T-helper 1 cell (primary cell): Measurements from ENCODE around the gene ASIC2.

ENCODE experiments used
- DNase-seq, 5 donors: peaks; one replicate each; pipeline ENCODE4 v3.0.0-alpha.2; 2012 to 2020

ASIC2 gene

DNA sequence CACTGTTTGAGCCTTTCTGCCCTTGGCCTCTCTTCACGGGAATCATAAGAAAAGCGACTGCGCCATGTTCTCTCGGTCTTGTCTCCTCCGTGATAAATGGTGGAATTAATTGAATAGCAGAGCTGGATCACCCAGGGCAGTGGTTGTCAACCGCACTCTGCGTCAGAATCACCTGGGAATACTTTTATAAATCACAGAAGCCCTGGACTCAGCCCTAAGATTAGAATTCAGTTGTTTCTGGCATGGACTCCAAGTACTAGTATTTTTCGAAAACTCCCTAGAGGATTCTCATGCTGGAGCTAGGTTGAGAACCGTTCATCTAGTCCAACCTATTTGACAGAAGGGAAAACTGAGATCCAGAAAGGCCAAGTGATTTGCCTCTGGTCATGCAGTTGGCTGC, 237.3 kb downstream of the ASIC2 start:
- DNase-seq, result no peak

DNA sequence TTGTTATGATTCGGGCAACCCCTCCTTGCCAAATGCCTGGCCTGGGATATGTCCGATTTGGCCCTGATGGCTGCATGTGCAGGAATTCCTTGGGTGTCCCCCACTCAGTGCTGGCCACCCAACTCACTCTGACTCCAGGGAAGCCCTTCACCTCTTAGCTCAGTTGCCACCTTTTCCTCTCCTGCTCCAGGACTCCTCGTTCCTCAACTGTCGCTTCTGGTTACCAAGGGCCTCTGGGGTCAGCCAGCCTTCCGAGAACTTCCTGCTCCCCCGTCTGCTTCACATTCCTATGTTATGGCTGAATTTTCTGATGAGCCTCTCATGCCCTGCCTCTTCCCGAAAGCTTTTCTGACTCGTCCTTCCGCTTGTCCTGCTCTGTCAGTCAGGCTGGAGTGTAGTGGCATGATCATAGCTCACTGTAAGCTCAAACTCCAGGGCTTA, 237.9 kb downstream of the ASIC2 start:
- no peak for DNase-seq

- no peak for DNase-seq
Measured at GRCh38 chr17:33054412-33054811, 238.7 kb downstream of the ASIC2 start.

GRCh38 chr17:33053676-33054075, 239.4 kb downstream of the ASIC2 start:
- no peak for DNase-seq

- DNase-seq, result no peak
Measured at GRCh38 chr17:33052856-33053255, 240.2 kb downstream of the ASIC2 start.

DNA sequence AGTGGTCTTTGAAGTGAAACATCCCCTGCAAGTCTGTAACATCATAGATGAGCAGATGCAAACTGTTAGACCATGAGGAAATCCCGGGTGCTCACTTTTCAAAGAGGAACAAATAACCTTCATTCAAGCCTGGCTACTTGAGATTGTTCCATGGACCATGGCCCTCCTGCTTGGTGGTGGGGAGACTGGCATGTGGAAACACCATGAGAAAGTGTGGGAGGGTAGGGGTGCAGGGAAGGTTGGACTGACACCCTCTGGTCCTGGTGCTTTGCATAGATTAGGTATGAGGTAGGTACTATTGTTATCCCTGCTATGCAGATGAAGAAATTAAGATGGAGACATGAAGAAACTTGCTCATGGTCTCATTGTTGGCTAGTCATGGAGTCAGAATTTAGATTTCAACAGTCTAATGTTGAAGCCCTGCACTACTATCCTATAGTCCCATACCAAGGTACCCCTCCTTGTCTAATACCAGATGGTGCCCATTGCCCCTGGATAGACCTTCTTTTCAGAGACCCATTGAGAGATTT, 242.4 kb downstream of the ASIC2 start:
- no peak for DNase-seq

DNA sequence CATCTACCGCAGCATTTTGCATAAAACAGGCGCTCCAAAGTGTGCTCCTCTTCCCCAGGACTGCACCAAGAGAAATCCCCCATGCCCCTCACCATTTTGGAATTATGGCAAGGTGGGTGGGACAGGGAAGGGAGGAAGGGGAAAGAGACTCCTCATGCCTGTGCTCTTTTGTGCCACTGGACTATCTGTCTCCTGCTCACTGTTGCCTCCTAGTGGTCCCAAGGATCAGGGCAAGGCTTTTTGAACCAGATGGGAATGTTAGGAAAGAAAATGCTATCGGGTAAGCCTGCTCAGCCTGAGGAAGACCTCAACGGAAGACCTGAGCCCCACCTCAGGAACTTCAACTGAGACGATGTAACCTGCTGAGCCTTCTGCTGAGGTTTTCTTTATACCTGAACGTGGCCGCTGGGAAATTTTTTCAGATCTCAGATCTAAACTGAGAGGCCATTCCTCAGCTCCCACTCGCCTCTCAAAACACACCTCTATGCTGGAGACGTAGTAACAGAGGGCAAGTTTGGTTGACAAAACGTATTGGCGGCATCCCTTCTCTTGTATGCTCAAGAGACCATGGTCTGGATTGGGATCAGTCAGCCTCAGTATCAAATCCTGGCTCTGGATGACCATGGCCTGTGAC, 243.2 kb downstream of the ASIC2 start:
- DNase-seq, result peak in 3 of 5 donors; percentile 5 to 26 (median 25)

DNA sequence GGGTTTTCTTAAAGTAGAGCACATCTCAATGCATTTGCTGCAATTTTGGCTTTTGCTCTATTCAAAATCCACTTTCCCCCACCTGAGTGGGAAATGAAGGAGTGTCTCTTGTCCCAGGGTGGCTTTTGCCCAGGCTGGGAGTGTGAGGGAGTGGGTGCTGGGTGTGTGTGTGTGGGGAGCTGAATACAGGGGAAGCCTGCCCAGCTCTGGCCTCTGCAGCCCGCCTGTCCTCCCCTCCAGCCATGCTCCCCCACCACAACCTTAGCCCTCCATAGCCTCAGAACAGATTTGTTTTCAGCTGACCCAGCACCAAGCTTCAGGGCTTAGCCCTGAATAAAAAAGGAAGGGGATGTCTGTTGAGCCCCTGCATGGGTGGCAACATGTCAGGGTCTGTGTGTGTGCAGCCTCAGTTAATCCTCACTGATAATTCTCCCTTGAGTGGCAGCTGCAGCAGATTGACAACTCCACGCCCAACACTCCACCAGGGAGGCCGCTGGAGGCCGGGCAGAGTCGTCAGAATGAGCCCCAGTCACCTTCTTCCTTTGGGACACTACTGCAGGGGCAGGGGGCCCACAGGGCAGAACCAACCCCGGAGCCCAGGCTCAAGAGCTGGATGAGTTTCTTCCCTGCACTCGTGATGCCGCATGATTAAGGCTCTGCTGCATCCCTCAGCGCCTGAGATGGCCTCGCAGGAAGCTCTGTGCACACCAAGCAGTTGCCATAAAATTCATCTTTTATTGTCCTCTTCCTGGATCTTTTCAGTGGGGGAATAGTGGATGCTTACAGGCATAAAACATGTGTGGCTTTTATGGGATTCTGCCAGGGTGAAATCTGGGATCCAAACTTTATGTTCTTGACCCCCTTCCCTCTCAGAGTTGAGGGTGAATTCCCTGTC, 246.5 kb downstream of the ASIC2 start:
- DNase-seq, result no peak

DNA sequence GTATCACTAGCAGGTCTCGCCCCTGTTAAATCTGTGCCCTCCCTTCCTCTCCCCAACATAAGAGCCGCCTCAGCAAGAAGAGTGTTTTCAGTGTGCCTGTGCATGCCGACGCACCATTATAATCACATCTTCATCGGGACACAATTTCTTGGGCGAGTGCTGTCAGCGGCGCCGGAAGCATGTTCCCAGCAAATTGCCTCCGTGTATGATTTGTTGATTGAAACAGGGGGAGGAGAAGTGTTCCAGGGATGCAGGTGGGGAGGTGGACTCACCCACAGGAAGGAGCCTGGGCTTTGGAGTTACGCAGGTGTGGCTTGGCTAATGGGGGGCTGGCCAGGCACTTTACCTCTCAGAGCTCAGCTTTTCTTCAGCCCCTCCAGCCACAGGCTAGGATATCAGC, 247.9 kb downstream of the ASIC2 start:
- DNase-seq, result no peak

- no peak for DNase-seq
Measured at GRCh38 chr17:33044771-33045170, 248.3 kb downstream of the ASIC2 start.

DNA sequence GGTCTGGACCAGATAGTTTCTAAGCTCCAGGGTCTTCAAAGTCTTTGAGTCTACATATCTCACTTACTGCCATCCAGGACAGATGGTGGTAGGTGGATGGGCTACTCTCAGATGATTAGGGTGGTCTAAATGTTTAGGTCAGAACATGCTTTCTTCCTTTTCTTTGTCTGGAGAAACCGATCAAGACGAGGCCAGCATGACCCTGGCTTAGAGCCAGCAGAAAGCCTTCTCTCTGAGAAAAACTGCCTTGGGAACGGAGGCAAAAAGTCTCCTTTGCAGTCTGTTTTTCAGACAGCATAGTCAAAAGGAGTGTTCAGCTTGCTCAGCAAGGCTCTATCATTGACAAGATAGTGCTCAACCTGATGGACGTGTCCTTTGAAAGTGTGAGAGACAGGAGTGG, 252.6 kb downstream of the ASIC2 start:
- DNase-seq, result no peak

- no peak for DNase-seq
Measured at GRCh38 chr17:33039874-33040273, 253.2 kb downstream of the ASIC2 start.

DNA sequence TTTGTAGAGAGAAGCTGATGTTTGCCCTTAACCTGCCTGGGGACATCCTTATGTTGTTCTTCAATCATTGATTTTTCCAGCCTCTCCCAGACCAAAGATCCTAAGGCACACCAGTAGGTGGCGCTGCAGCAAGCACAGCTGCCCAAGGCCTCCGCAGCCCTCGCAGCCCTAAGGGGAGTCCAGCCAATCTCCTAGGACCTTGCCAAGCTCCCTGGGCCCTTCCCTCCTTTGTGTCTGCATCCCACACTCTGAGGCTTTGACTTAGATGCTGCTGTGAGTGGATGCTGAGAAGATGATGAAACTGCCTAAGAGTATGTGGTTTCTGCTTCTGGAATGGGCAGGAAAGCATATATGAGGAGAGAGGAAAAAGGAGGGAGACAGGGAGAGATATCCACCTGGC, 254.4 kb downstream of the ASIC2 start:
- no peak for DNase-seq

GRCh38 chr17:33033176-33033575, 259.9 kb downstream of the ASIC2 start:
- DNase-seq, result no peak

DNA sequence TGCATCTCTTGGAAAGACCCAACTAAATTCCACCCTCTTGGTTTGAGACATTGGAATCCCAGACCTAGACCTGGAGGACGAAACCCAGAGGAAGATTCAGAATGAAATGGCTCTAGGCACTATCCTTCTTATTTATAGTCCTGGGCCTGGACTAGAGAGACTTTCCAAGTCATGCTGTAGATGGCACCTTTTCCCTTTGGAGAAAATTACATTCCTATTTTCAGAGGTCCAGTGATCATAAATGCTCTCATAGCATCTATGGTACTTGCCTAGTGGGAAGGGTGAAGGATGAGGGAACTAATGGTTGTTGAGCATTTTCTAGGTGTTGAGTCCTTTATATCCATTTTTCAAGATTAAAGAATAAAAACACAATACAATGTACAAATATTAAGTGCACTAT, 264.3 kb downstream of the ASIC2 start:
- no peak for DNase-seq

DNA sequence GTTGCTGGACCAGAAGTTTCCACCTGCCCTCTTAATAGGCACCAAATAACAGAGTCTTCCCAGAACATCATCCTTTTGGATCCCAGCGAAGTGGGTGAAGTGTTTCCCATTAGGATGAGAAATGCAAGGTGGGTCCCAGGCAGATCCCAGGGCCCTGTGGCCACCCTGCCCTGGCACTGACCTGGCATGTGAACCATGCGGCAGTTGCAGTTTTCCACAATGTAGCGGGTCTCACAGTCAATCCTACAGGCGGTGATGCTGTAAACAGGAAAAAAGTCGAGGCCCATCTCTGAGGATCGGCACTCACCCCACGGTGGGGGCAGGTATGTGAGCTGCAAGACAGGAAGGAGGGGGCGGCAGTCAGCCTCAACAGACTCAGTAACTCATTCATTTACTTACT, 265.0 kb downstream of the ASIC2 start:
- DNase-seq, result no peak

- DNase-seq, result no peak
Measured at GRCh38 chr17:33024688-33025486, 268.2 kb downstream of the ASIC2 start.

- no peak for DNase-seq
Measured at GRCh38 chr17:33023790-33024189, 269.3 kb downstream of the ASIC2 start.

DNA sequence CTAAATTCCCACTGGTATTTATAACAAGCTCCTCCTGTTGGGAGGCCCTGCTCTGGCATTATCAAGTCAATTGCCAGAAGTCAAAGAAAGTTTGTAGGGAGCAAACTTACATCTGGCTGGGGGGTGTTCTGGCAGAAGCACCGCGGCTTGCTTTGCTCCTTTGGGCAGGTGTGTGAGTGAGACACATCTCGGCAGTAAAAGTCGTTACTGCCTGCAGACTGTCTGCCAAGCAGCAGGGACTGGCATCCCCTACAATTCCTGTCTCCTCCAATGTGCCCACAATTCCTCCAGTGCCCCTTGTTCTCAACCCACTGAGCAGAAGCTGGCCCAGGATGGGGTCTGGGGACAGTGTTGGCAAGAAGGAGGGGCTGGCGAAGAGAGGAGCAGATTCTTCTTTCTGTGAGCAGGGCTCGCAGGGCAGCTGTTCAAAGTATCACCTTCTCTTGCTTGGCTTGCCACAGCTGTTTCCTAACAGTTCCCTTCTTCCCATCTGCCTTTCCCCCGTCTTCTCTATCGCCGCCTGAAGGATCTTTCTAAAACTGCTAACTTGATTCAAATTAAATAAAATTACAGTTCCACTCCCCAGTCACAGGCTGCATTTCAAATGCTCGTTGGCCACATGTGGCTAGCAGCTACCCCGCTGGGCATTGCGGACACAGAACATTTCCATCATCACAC, 271.2 kb downstream of the ASIC2 start:
- no peak for DNase-seq

GRCh38 chr17:33019161-33019890, 273.8 kb downstream of the ASIC2 start:
- DNase-seq, result no peak

- DNase-seq, result no peak
Measured at GRCh38 chr17:33017366-33017765, 275.7 kb downstream of the ASIC2 start.

DNA sequence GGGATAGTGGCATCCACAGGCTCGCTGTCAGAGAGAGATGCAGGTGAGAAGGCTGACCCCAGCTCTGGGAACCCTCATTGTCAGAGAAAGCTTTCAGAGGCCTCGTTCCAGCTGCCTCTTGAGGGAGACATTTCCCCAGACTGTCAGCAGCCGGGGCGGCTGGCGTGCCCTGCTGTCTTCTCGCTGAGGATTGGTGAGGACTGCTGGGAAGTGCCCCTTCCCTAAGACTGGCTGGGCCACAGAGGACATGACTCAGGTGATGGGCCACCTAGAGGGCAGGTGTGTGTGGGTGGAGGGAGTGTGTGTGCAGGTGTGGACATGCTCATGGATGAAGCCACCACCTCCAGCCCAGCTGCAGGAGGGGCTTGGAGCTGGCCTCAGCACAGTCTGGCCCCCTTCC, 276.2 kb downstream of the ASIC2 start:
- DNase-seq, result no peak
